ENCODE measurements around the gene HJURP. TPM values are rescaled to one million over a fixed set of nuclear protein-coding genes. Genes with fewer than 3 reads are reported as not detected.

Gene HJURP
- total RNA-seq, 5 donors from 2014 or later (not counting 1 experiment from before 2014, with no cell fraction given) = 0.33 to 1.7 (median 1.1) TPM

DNA sequence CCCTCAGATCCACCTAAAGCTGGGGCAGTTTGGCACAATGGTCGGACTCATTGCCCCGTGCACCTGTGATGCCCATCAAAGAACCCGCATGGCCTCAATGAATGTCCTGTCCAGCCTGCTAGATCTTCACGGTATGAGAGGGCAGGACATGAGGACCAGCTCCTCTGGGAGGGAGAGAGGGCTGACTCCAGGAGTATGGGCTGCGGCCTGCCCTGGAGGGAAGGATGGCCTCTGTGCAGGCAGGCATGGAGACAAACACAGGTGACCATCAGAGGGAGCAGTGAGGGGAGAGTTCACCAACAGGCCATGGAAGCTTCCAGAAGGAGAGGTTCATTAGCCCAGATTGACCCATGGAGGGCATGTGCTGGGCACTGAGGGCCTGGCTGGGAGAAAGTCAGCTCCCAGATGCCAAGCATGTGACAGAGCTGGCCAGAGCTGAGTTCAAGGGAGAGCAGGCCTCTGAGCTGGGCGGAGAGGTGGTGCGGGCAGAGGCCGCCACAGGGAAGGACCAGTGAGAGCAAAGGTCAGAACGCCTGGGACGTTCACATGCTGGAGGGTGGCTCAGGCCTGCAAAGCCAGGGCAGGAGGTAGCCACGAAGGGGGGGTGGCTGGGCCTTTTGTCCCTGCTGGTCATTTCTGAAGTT, 36.2 kb downstream of the HJURP start:
- no peaks in the 10 kb centered on the region for H3K4me1 ChIP-seq (ENCODE audit: control insufficient read depth in 1 of 2, extremely low read depth in 1 of 2, insufficient read depth in 2 of 2, low read length in 2 of 2)
- peak in 2 of 35 experiments; percentile 9 to 19 for DNase-seq
- no peak overlapping the region for H3K4me3 ChIP-seq (ENCODE audit: control insufficient read depth in 1 of 2, extremely low read depth in 1 of 2, low read length in 1 of 2)
- H3K27ac Mint-ChIP-seq = no peak overlapping the region
- POLR2A ChIA-PET = no interaction called here
- H3K27ac ChIP-seq (ENCODE audit: low read length) = no peak overlapping the region
- H3K9me3 Mint-ChIP-seq = no peaks in the 10 kb centered on the region
- H3K36me3 Mint-ChIP-seq = no peaks in the 10 kb centered on the region
- no peaks in the 10 kb centered on the region for H3K36me3 ChIP-seq (ENCODE audit: control insufficient read depth in 2 of 2, extremely low read depth in 1 of 2, insufficient read depth in 1 of 2, low read length in 1 of 2)
- no peaks in the 10 kb centered on the region for H3K9me3 ChIP-seq
- no peak overlapping the region for H3K4me3 Mint-ChIP-seq
- CTCF ChIA-PET = no interaction called here
- WGBS (ENCODE audit: insufficient coverage) = 90% methylated on average over 10 of the region's 11 CpGs
- ATAC-seq (replicated peaks in 1 of 4) = no peak
- peaks cover 14 to 33% of the 10 kb centered on the region in 2 donors for H3K27me3 Mint-ChIP-seq
- H3K4me1 Mint-ChIP-seq = peaks cover 0 to 5% (median 0%) of the 10 kb centered on the region in 3 donors
- H3K27me3 ChIP-seq (replicated peaks in 1 of 2; ENCODE audit: control insufficient read depth in 2 of 2, extremely low read depth in 1 of 2, insufficient read depth in 2 of 2, low read length in 1 of 2) = peaks cover 0 to 55% of the 10 kb centered on the region in 2 experiments

DNA sequence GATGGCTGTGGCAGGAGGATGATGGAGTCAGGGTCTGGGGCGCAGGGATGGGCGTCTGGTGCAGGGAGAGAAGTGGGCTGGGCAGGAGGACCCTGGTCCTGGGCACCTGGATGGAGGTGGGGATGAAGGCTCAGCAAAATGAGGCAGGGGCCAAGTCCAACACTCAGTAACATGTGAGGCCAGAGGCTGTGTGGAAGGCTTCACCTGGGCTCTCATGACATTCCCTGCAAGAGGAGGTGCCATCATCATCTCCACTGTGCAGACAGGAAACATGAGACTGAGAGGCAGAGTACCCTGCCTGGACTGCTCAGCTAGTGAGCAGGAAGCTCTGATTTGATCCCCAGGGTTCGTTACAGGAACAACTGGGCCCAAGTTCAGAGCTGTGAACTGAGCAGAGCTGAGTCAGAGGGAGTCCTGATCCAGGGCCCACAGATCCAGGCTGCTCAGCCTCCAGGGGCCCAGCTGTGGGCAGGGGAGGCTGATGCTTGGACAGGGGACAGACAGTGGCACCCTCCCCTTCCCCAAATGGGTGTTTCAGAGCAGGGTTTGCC, 36.9 kb downstream of the HJURP start:
- peaks cover 0 to 52% of the 10 kb centered on the region in 2 experiments for H3K27me3 ChIP-seq (replicated peaks in 1 of 2; ENCODE audit: control insufficient read depth in 2 of 2, extremely low read depth in 1 of 2, insufficient read depth in 2 of 2, low read length in 1 of 2)
- no peak overlapping the region for H3K27ac Mint-ChIP-seq
- H3K4me3 Mint-ChIP-seq = no peak overlapping the region
- peaks cover 14 to 33% of the 10 kb centered on the region in 2 donors for H3K27me3 Mint-ChIP-seq
- no peaks in the 10 kb centered on the region for H3K36me3 ChIP-seq (ENCODE audit: control insufficient read depth in 2 of 2, extremely low read depth in 1 of 2, insufficient read depth in 1 of 2, low read length in 1 of 2)
- peaks cover 0 to 5% (median 0%) of the 10 kb centered on the region in 3 donors for H3K4me1 Mint-ChIP-seq
- DNase-seq (peak in 1 of 35 experiments; percentile 22), ATAC-seq (replicated peaks in 1 of 4) (no peak)
- no peak overlapping the region for H3K27ac ChIP-seq (ENCODE audit: low read length)
- no peaks in the 10 kb centered on the region for H3K36me3 Mint-ChIP-seq
- 65% methylated on average over 3 of the region's 3 CpGs for whole genome bisulfite sequencing (ENCODE audit: insufficient coverage)
- H3K4me3 ChIP-seq (ENCODE audit: control insufficient read depth in 1 of 2, extremely low read depth in 1 of 2, low read length in 1 of 2) = no peak overlapping the region
- no peaks in the 10 kb centered on the region for H3K4me1 ChIP-seq (ENCODE audit: control insufficient read depth in 1 of 2, extremely low read depth in 1 of 2, insufficient read depth in 2 of 2, low read length in 2 of 2)
- H3K9me3 Mint-ChIP-seq = no peaks in the 10 kb centered on the region
- POLR2A ChIA-PET = no interaction called here
- CTCF ChIA-PET = no interaction called here
- H3K9me3 ChIP-seq = no peaks in the 10 kb centered on the region

DNA sequence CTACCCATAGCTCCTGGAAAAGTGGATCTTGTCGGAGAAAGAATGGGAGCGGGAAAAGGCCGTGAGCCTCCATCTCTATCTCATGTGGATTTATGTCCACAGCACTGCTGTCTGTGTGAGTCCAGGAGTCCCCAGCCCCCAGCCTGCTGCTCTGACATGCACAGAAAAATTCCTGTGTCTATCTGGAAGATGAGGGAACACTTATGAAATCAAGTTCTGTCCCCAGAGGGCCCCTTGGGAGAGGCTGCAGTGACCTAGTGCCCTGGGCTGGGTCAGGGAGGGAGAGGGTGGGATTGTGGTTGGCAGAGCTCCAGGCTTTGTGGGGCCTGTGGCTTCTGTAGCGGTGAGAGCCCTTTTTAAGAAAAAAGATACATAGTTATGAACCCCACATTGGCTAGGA, 37.6 kb downstream of the HJURP start:
- ChIA-PET CTCF (no interaction called here), POLR2A (no interaction called here)
- 100% methylated on average over 2 of the region's 4 CpGs for WGBS (ENCODE audit: insufficient coverage)
- no peaks in the 10 kb centered on the region for H3K9me3 ChIP-seq
- H3K4me1 ChIP-seq (ENCODE audit: control insufficient read depth in 1 of 2, extremely low read depth in 1 of 2, insufficient read depth in 2 of 2, low read length in 2 of 2) = no peaks in the 10 kb centered on the region
- no peak overlapping the region for H3K27ac Mint-ChIP-seq
- H3K27me3 ChIP-seq (replicated peaks in 1 of 2; ENCODE audit: control insufficient read depth in 2 of 2, extremely low read depth in 1 of 2, insufficient read depth in 2 of 2, low read length in 1 of 2) = peaks cover 0 to 45% of the 10 kb centered on the region in 2 experiments
- no peaks in the 10 kb centered on the region for H3K36me3 Mint-ChIP-seq
- no peaks in the 10 kb centered on the region for H3K36me3 ChIP-seq (ENCODE audit: control insufficient read depth in 2 of 2, extremely low read depth in 1 of 2, insufficient read depth in 1 of 2, low read length in 1 of 2)
- H3K4me3 ChIP-seq (ENCODE audit: control insufficient read depth in 1 of 2, extremely low read depth in 1 of 2, low read length in 1 of 2) = no peak overlapping the region
- H3K4me1 Mint-ChIP-seq = peaks cover 0 to 5% (median 0%) of the 10 kb centered on the region in 3 donors
- ATAC-seq (replicated peaks in 1 of 4) (no peak), DNase-seq (no peak)
- H3K27ac ChIP-seq (ENCODE audit: low read length) = no peak overlapping the region
- peaks cover 14 to 37% of the 10 kb centered on the region in 2 donors for H3K27me3 Mint-ChIP-seq
- no peak overlapping the region for H3K4me3 Mint-ChIP-seq
- no peaks in the 10 kb centered on the region for H3K9me3 Mint-ChIP-seq

DNA sequence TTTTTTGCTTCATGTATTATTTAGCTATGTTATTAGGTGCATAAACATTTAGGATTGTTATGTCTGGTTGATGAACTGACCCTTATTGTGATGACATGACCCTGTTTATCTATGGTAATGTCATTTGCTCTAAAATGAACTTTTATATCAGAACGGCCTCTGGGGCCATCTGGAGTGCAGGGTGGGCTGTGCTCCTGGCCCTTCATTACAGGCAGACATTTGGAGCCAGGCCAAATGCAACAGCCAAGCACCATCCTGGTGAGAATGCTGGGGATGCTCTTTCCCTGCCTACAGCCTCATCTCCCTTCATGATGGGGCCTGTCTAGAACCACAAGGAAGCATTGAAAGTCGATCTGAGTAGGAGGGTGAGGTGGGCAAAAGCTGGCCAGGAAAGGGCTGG, 38.0 kb downstream of the HJURP start:
- Mint-ChIP-seq H3K4me3 (no peak overlapping the region), H3K9me3 (no peaks in the 10 kb centered on the region), H3K4me1 (peaks cover 0 to 5% (median 0%) of the 10 kb centered on the region in 3 donors), H3K27ac (no peak overlapping the region), H3K27me3 (peaks cover 14 to 38% of the 10 kb centered on the region in 2 donors), H3K36me3 (no peaks in the 10 kb centered on the region)
- Histone ChIP-seq H3K27me3 (replicated peaks in 1 of 2; ENCODE audit: control insufficient read depth in 2 of 2, extremely low read depth in 1 of 2, insufficient read depth in 2 of 2, low read length in 1 of 2) (peaks cover 0 to 47% of the 10 kb centered on the region in 2 experiments), H3K4me3 (ENCODE audit: control insufficient read depth in 1 of 2, extremely low read depth in 1 of 2, low read length in 1 of 2) (no peak overlapping the region), H3K27ac (ENCODE audit: low read length) (no peak overlapping the region), H3K36me3 (ENCODE audit: control insufficient read depth in 2 of 2, extremely low read depth in 1 of 2, insufficient read depth in 1 of 2, low read length in 1 of 2) (no peaks in the 10 kb centered on the region), H3K4me1 (ENCODE audit: control insufficient read depth in 1 of 2, extremely low read depth in 1 of 2, insufficient read depth in 2 of 2, low read length in 2 of 2) (no peaks in the 10 kb centered on the region), H3K9me3 (no peaks in the 10 kb centered on the region)
- no CpG with 5 or more reads among the region's 2 CpGs for WGBS (ENCODE audit: insufficient coverage)
- ATAC-seq (replicated peaks in 1 of 4) (no peak), DNase-seq (peak in 1 of 35 experiments; percentile 5)
- POLR2A ChIA-PET = no interaction called here
- CTCF ChIA-PET = no interaction called here

DNA sequence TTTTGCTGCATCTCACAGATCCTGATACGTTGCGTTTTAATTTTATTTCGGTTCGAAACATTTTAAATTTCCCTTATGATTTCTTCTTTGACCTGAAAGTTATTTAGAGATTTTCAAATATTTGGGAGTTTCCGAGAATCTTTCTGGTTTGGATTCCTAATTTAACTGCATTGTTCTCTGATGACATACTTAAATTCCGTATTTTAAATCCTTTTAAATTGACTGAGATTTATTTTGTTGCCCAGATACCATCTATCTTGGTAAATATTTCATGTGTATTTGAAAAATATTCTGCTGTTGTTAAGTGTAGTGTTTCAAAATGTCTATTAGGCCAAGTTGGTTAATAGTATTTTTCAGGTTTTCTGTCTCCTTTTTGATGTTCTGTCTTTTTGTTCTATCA, 38.5 kb downstream of the HJURP start:
- no peak overlapping the region for H3K4me3 Mint-ChIP-seq
- Histone ChIP-seq H3K4me3 (ENCODE audit: control insufficient read depth in 1 of 2, extremely low read depth in 1 of 2, low read length in 1 of 2) (no peak overlapping the region), H3K27me3 (replicated peaks in 1 of 2; ENCODE audit: control insufficient read depth in 2 of 2, extremely low read depth in 1 of 2, insufficient read depth in 2 of 2, low read length in 1 of 2) (peaks cover 0 to 48% of the 10 kb centered on the region in 2 experiments), H3K9me3 (no peaks in the 10 kb centered on the region), H3K27ac (ENCODE audit: low read length) (no peak overlapping the region), H3K36me3 (ENCODE audit: control insufficient read depth in 2 of 2, extremely low read depth in 1 of 2, insufficient read depth in 1 of 2, low read length in 1 of 2) (no peaks in the 10 kb centered on the region), H3K4me1 (ENCODE audit: control insufficient read depth in 1 of 2, extremely low read depth in 1 of 2, insufficient read depth in 2 of 2, low read length in 2 of 2) (no peaks in the 10 kb centered on the region)
- H3K9me3 Mint-ChIP-seq = no peaks in the 10 kb centered on the region
- peaks cover 0 to 5% (median 0%) of the 10 kb centered on the region in 3 donors for H3K4me1 Mint-ChIP-seq
- no peaks in the 10 kb centered on the region for H3K36me3 Mint-ChIP-seq
- ChIA-PET CTCF (no interaction called here), POLR2A (no interaction called here)
- ATAC-seq (replicated peaks in 1 of 4) = no peak
- DNase-seq = no peak
- H3K27ac Mint-ChIP-seq = no peak overlapping the region
- H3K27me3 Mint-ChIP-seq = peaks cover 14 to 39% of the 10 kb centered on the region in 2 donors
- WGBS (ENCODE audit: insufficient coverage) = no CpG with 5 or more reads among the region's 6 CpGs

- CTCF ChIA-PET = no interaction called here
Measured at GRCh38 chr2:233814056-233814835, 40.1 kb downstream of the HJURP start.

More at GRCh38 chr2:233814056-233814835, 40.1 kb downstream of the HJURP start:
- POLR2A ChIA-PET = no interaction called here
- no peaks in the 10 kb centered on the region for H3K36me3 Mint-ChIP-seq
- no peak overlapping the region for H3K27ac Mint-ChIP-seq
- H3K9me3 ChIP-seq = no peaks in the 10 kb centered on the region
- H3K4me1 Mint-ChIP-seq = peaks cover 0 to 5% (median 0%) of the 10 kb centered on the region in 3 donors
- H3K36me3 ChIP-seq (ENCODE audit: control insufficient read depth in 2 of 2, extremely low read depth in 1 of 2, insufficient read depth in 1 of 2, low read length in 1 of 2) = no peaks in the 10 kb centered on the region
- ATAC-seq (replicated peaks in 1 of 4) (no peak), DNase-seq (peak in 2 of 35 experiments; percentile 10 to 18)
- no peak overlapping the region for H3K27ac ChIP-seq (ENCODE audit: low read length)
- no peak overlapping the region for H3K4me3 ChIP-seq (ENCODE audit: control insufficient read depth in 1 of 2, extremely low read depth in 1 of 2, low read length in 1 of 2)
- 43% methylated on average over 1 of the region's 2 CpGs for WGBS (ENCODE audit: insufficient coverage)
- H3K27me3 ChIP-seq (replicated peaks in 1 of 2; ENCODE audit: control insufficient read depth in 2 of 2, extremely low read depth in 1 of 2, insufficient read depth in 2 of 2, low read length in 1 of 2) = peaks cover 0 to 38% of the 10 kb centered on the region in 2 experiments
- H3K4me1 ChIP-seq (ENCODE audit: control insufficient read depth in 1 of 2, extremely low read depth in 1 of 2, insufficient read depth in 2 of 2, low read length in 2 of 2) = no peaks in the 10 kb centered on the region
- peaks cover 16 to 38% of the 10 kb centered on the region in 2 donors for H3K27me3 Mint-ChIP-seq
- no peaks in the 10 kb centered on the region for H3K9me3 Mint-ChIP-seq
- H3K4me3 Mint-ChIP-seq = no peak overlapping the region

Data from T-cell (primary cell).